ENCODE measurements around the gene CCRL2. TPM values are rescaled to one million over a fixed set of nuclear protein-coding genes. Genes with fewer than 3 reads are reported as not detected.

Gene CCRL2
- polyA plus RNA-seq, 4 donors, result 10.7 to 13.9 (median 12.2) TPM

DNA sequence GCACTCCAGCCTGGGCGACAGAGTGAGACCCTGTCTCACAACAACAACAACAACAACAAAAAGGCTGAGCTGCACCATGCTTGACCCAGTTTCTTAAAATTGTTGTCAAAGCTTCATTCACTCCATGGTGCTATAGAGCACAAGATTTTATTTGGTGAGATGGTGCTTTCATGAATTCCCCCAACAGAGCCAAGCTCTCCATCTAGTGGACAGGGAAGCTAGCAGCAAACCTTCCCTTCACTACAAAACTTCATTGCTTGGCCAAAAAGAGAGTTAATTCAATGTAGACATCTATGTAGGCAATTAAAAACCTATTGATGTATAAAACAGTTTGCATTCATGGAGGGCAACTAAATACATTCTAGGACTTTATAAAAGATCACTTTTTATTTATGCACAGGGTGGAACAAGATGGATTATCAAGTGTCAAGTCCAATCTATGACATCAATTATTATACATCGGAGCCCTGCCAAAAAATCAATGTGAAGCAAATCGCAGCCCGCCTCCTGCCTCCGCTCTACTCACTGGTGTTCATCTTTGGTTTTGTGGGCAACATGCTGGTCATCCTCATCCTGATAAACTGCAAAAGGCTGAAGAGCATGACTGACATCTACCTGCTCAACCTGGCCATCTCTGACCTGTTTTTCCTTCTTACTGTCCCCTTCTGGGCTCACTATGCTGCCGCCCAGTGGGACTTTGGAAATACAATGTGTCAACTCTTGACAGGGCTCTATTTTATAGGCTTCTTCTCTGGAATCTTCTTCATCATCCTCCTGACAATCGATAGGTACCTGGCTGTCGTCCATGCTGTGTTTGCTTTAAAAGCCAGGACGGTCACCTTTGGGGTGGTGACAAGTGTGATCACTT lies 34.3 kb upstream of the CCRL2 start:
- FAIRE-seq (no peak), DNase-seq (peak; percentile 30 to 40)
- H3K9me3 ChIP-seq (ENCODE audit: control insufficient read depth in 2 of 2, insufficient read depth in 1 of 2, low read depth in 1 of 2, low read length in 1 of 2), result no peaks in the 10 kb centered on the region
- 69 to 86% (median 71%) methylated on average over 9 of the region's 9 CpGs for WGBS, 3 donors
- H3K36me3 ChIP-seq (ENCODE audit: control insufficient read depth in 3 of 3, insufficient read depth in 2 of 3, low read depth in 1 of 3, low read length in 3 of 3), result no peaks in the 10 kb centered on the region
- peaks cover 0 to 7% (median 0%) of the 10 kb centered on the region in 3 donors for H3K4me1 ChIP-seq (ENCODE audit: control insufficient read depth in 3 of 3, insufficient read depth in 2 of 3, low read depth in 1 of 3, low read length in 2 of 3)
- H3K27ac ChIP-seq (ENCODE audit: low read depth in 1 of 3, low read length in 2 of 3), result peak overlapping the region in 1 of 3 donors; percentile 38
- peaks cover 0 to 11% (median 0%) of the 10 kb centered on the region in 3 donors for H3K27me3 ChIP-seq (ENCODE audit: control insufficient read depth in 3 of 3, insufficient read depth in 3 of 3, low read length in 3 of 3)
- peak overlapping the region in 1 of 3 donors; percentile 17 for H3K4me3 ChIP-seq (ENCODE audit: low read depth in 1 of 3, low read length in 3 of 3)

DNA sequence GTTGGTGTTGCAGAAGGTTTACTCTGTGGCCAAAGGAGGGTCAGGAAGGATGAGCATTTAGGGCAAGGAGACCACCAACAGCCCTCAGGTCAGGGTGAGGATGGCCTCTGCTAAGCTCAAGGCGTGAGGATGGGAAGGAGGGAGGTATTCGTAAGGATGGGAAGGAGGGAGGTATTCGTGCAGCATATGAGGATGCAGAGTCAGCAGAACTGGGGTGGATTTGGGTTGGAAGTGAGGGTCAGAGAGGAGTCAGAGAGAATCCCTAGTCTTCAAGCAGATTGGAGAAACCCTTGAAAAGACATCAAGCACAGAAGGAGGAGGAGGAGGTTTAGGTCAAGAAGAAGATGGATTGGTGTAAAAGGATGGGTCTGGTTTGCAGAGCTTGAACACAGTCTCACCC lies 32.3 kb upstream of the CCRL2 start:
- DNase-seq (no peak), FAIRE-seq (no peak)
- H3K36me3 ChIP-seq (ENCODE audit: control insufficient read depth in 3 of 3, insufficient read depth in 2 of 3, low read depth in 1 of 3, low read length in 3 of 3), result no peaks in the 10 kb centered on the region
- peaks cover 0 to 11% (median 0%) of the 10 kb centered on the region in 3 donors for H3K27me3 ChIP-seq (ENCODE audit: control insufficient read depth in 3 of 3, insufficient read depth in 3 of 3, low read length in 3 of 3)
- H3K27ac ChIP-seq (ENCODE audit: low read depth in 1 of 3, low read length in 2 of 3), result peak overlapping the region in 1 of 3 donors; percentile 3
- no peak overlapping the region for H3K4me3 ChIP-seq (ENCODE audit: low read depth in 1 of 3, low read length in 3 of 3)
- H3K4me1 ChIP-seq (ENCODE audit: control insufficient read depth in 3 of 3, insufficient read depth in 2 of 3, low read depth in 1 of 3, low read length in 2 of 3), result no peaks in the 10 kb centered on the region
- WGBS, 3 donors, result 65 to 82% (median 79%) methylated on average over 3 of the region's 3 CpGs
- no peaks in the 10 kb centered on the region for H3K9me3 ChIP-seq (ENCODE audit: control insufficient read depth in 2 of 2, insufficient read depth in 1 of 2, low read depth in 1 of 2, low read length in 1 of 2)

DNA sequence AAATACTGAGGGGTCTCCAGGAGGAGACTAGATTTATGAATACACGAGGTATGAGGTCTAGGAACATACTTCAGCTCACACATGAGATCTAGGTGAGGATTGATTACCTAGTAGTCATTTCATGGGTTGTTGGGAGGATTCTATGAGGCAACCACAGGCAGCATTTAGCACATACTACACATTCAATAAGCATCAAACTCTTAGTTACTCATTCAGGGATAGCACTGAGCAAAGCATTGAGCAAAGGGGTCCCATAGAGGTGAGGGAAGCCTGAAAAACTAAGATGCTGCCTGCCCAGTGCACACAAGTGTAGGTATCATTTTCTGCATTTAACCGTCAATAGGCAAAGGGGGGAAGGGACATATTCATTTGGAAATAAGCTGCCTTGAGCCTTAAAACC lies 31.8 kb upstream of the CCRL2 start:
- no peaks in the 10 kb centered on the region for H3K9me3 ChIP-seq (ENCODE audit: control insufficient read depth in 2 of 2, insufficient read depth in 1 of 2, low read depth in 1 of 2, low read length in 1 of 2)
- no peak overlapping the region for H3K4me3 ChIP-seq (ENCODE audit: low read depth in 1 of 3, low read length in 3 of 3)
- DNase-seq (no peak), FAIRE-seq (no peak)
- H3K4me1 ChIP-seq (ENCODE audit: control insufficient read depth in 3 of 3, insufficient read depth in 2 of 3, low read depth in 1 of 3, low read length in 2 of 3), result no peaks in the 10 kb centered on the region
- H3K27ac ChIP-seq (ENCODE audit: low read depth in 1 of 3, low read length in 2 of 3), result no peak overlapping the region
- H3K27me3 ChIP-seq (ENCODE audit: control insufficient read depth in 3 of 3, insufficient read depth in 3 of 3, low read length in 3 of 3), result peaks cover 0 to 11% (median 0%) of the 10 kb centered on the region in 3 donors
- H3K36me3 ChIP-seq (ENCODE audit: control insufficient read depth in 3 of 3, insufficient read depth in 2 of 3, low read depth in 1 of 3, low read length in 3 of 3), result no peaks in the 10 kb centered on the region
- 55 to 75% (median 69%) methylated on average over 2 of the region's 2 CpGs for WGBS, 3 donors

DNA sequence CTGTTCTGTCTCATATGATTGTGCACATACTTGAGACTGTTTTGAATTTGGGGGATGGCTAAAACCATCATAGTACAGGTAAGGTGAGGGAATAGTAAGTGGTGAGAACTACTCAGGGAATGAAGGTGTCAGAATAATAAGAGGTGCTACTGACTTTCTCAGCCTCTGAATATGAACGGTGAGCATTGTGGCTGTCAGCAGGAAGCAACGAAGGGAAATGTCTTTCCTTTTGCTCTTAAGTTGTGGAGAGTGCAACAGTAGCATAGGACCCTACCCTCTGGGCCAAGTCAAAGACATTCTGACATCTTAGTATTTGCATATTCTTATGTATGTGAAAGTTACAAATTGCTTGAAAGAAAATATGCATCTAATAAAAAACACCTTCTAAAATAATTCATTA lies 31.2 kb upstream of the CCRL2 start:
- Histone ChIP-seq H3K4me3 (ENCODE audit: low read depth in 1 of 3, low read length in 3 of 3) (no peak overlapping the region), H3K27me3 (ENCODE audit: control insufficient read depth in 3 of 3, insufficient read depth in 3 of 3, low read length in 3 of 3) (peaks cover 0 to 11% (median 0%) of the 10 kb centered on the region in 3 donors), H3K4me1 (ENCODE audit: control insufficient read depth in 3 of 3, insufficient read depth in 2 of 3, low read depth in 1 of 3, low read length in 2 of 3) (peaks cover 0 to 3% (median 0%) of the 10 kb centered on the region in 3 donors), H3K9me3 (ENCODE audit: control insufficient read depth in 2 of 2, insufficient read depth in 1 of 2, low read depth in 1 of 2, low read length in 1 of 2) (no peaks in the 10 kb centered on the region), H3K27ac (ENCODE audit: low read depth in 1 of 3, low read length in 2 of 3) (no peak overlapping the region), H3K36me3 (ENCODE audit: control insufficient read depth in 3 of 3, insufficient read depth in 2 of 3, low read depth in 1 of 3, low read length in 3 of 3) (no peaks in the 10 kb centered on the region)
- no peak for DNase-seq
- 28 to 40% (median 37%) methylated on average over 2 of the region's 2 CpGs for WGBS, 3 donors
- FAIRE-seq, result no peak

DNA sequence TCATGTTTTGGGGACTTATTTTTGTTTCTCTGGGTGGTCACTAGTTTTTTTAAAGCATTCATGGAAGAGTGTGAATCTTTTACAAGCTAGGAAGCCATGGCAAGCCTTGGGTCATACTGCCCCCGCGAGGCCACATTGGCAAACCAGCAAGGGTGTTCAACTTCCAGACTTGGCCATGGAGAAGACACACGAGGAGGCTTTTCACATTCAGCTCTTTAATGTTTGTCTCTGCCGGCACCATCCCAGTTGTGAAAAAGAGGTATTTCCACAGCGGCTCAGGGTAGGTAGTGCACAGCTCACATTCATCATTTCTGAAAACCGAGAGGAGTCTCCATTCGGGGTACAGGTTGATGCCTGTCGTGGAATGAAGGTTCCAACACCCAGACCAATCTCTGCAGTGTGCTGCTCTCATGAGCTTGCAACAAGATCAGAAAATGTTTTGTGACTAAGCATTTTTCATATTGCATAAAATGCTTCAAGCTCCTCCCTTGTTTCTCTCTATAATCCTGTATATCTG lies 28.6 kb upstream of the CCRL2 start:
- Histone ChIP-seq H3K4me1 (ENCODE audit: control insufficient read depth in 3 of 3, insufficient read depth in 2 of 3, low read depth in 1 of 3, low read length in 2 of 3) (peaks cover 0 to 7% (median 3%) of the 10 kb centered on the region in 3 donors), H3K4me3 (ENCODE audit: low read depth in 1 of 3, low read length in 3 of 3) (no peak overlapping the region), H3K9me3 (ENCODE audit: control insufficient read depth in 2 of 2, insufficient read depth in 1 of 2, low read depth in 1 of 2, low read length in 1 of 2) (no peaks in the 10 kb centered on the region), H3K27me3 (ENCODE audit: control insufficient read depth in 3 of 3, insufficient read depth in 3 of 3, low read length in 3 of 3) (peaks cover 0 to 11% (median 0%) of the 10 kb centered on the region in 3 donors), H3K27ac (ENCODE audit: low read depth in 1 of 3, low read length in 2 of 3) (no peak overlapping the region), H3K36me3 (ENCODE audit: control insufficient read depth in 3 of 3, insufficient read depth in 2 of 3, low read depth in 1 of 3, low read length in 3 of 3) (no peaks in the 10 kb centered on the region)
- WGBS, 3 donors, result 46 to 49% (median 47%) methylated on average over 8 of the region's 8 CpGs
- FAIRE-seq, result no peak
- DNase-seq, result peak; percentile 67 to 74

DNA sequence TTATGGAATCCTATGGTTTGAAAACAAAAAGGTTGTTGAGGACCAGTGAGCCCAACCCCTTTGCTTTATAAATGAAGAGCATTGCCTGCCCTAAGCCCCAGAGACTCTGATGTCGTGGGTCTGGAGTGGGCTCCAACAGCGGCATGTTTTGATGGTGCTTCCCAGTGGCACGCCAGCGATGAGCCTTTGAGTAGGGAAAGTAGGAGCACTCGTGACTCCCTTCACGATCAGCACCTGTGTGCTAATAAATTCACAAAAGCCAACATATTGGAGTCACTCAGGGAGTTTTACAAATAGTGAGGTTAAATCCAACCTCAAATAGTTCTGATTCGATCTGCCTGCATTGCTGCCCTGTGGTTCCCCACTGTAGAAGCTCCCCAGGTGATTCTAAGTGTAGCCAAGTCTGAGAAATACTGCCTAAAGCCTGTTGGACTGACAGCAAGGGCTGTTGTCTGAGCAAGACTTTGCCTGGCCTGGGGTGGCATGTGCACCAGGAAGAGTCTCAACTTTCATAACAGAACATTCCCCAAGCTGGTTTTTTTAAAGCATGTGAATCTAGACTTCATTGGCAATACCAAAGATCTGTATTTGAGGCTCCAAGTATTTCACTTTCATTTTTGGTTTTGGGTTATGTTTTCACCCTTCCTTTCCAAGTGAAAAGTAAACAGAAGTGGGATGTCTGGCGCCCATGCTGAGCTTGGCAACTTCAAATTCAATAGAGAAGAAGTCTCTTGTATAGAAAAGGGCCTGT lies 26.4 kb upstream of the CCRL2 start:
- DNase-seq (peak in 1 of 2 donors; percentile 27), FAIRE-seq (no peak)
- H3K9me3 ChIP-seq (ENCODE audit: control insufficient read depth in 2 of 2, insufficient read depth in 1 of 2, low read depth in 1 of 2, low read length in 1 of 2), result no peaks in the 10 kb centered on the region
- no peaks in the 10 kb centered on the region for H3K27me3 ChIP-seq (ENCODE audit: control insufficient read depth in 3 of 3, insufficient read depth in 3 of 3, low read length in 3 of 3)
- H3K27ac ChIP-seq (ENCODE audit: low read depth in 1 of 3, low read length in 2 of 3), result peak overlapping the region in 1 of 3 donors; percentile 57
- no peaks in the 10 kb centered on the region for H3K36me3 ChIP-seq (ENCODE audit: control insufficient read depth in 3 of 3, insufficient read depth in 2 of 3, low read depth in 1 of 3, low read length in 3 of 3)
- no peak overlapping the region for H3K4me3 ChIP-seq (ENCODE audit: low read depth in 1 of 3, low read length in 3 of 3)
- peaks cover 0 to 7% (median 3%) of the 10 kb centered on the region in 3 donors for H3K4me1 ChIP-seq (ENCODE audit: control insufficient read depth in 3 of 3, insufficient read depth in 2 of 3, low read depth in 1 of 3, low read length in 2 of 3)
- 77 to 82% (median 80%) methylated on average over 8 of the region's 8 CpGs for WGBS, 3 donors

DNA sequence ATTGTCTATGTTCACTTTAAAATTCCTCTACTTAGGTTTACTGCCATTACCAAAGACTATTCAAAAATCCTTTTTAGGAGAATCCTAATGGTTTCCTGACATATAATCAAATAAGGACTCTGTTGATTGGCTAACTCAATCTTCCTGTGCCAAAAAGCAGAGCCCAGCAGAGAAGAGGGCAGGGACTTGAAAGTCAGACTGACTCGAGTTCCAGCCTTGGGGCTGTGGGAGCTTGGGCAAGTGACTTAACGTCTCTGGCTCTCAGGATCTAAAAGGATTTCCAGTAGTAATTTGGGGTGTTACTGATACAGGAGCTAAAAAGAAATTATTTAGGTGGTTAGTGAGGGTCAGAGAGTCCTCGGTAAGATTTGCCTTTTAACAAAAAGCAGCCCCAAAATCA lies 25.4 kb upstream of the CCRL2 start:
- Histone ChIP-seq H3K36me3 (ENCODE audit: control insufficient read depth in 3 of 3, insufficient read depth in 2 of 3, low read depth in 1 of 3, low read length in 3 of 3) (no peaks in the 10 kb centered on the region), H3K27ac (ENCODE audit: low read depth in 1 of 3, low read length in 2 of 3) (no peak overlapping the region), H3K4me1 (ENCODE audit: control insufficient read depth in 3 of 3, insufficient read depth in 2 of 3, low read depth in 1 of 3, low read length in 2 of 3) (peaks cover 0 to 11% (median 3%) of the 10 kb centered on the region in 3 donors), H3K27me3 (ENCODE audit: control insufficient read depth in 3 of 3, insufficient read depth in 3 of 3, low read length in 3 of 3) (no peaks in the 10 kb centered on the region), H3K4me3 (ENCODE audit: low read depth in 1 of 3, low read length in 3 of 3) (no peak overlapping the region), H3K9me3 (ENCODE audit: control insufficient read depth in 2 of 2, insufficient read depth in 1 of 2, low read depth in 1 of 2, low read length in 1 of 2) (no peaks in the 10 kb centered on the region)
- 58 to 62% (median 59%) methylated on average over 3 of the region's 3 CpGs for WGBS, 3 donors
- DNase-seq, result no peak
- no peak for FAIRE-seq

DNA sequence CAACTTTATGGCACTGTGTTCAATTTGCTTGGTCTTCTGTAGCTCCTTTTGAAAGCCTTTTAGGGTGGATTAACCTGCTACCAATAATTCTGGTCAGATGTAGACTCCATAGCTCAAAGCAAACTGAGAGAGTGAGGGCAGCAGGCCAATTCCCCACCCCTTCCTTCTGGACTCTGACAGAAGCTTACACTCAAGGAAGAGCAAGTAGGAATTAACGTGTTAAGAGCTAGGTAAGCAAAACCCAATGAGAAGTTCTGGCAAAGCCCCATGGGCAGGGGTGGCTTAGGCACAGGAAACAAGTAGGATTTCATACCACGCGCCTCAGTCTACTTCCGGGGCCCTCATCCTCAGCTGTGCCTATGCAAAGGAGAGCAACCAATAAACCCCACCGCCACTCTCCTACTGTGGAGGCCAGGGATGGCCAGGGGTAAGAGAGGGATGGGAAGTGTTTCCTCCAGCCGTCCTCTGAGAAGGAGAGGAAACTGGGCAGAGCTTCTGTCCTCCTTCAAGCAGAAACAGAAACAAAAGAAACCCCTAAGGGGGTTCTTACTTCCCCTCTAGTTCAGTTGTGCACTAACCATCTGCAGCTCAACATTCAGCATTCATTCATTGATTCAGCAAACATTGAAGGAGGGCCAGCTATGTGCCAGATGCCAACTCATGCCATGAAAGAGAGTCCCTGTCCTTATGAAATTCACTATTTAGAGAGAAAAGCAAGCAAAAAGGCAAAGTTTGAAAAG lies 23.7 kb upstream of the CCRL2 start:
- H3K36me3 ChIP-seq (ENCODE audit: control insufficient read depth in 3 of 3, insufficient read depth in 2 of 3, low read depth in 1 of 3, low read length in 3 of 3), result no peaks in the 10 kb centered on the region
- H3K27ac ChIP-seq (ENCODE audit: low read depth in 1 of 3, low read length in 2 of 3), result no peak overlapping the region
- FAIRE-seq (no peak), DNase-seq (peak in 1 of 2 donors; percentile 64)
- no peaks in the 10 kb centered on the region for H3K27me3 ChIP-seq (ENCODE audit: control insufficient read depth in 3 of 3, insufficient read depth in 3 of 3, low read length in 3 of 3)
- peaks cover 0 to 11% (median 3%) of the 10 kb centered on the region in 3 donors for H3K4me1 ChIP-seq (ENCODE audit: control insufficient read depth in 3 of 3, insufficient read depth in 2 of 3, low read depth in 1 of 3, low read length in 2 of 3)
- no peak overlapping the region for H3K4me3 ChIP-seq (ENCODE audit: low read depth in 1 of 3, low read length in 3 of 3)
- peaks cover 0 to 6% of the 10 kb centered on the region in 2 donors for H3K9me3 ChIP-seq (ENCODE audit: control insufficient read depth in 2 of 2, insufficient read depth in 1 of 2, low read depth in 1 of 2, low read length in 1 of 2)
- 38 to 54% (median 49%) methylated on average over 6 of the region's 6 CpGs for WGBS, 3 donors

Measured in small intestine (tissue), 7 donors.